NCI-H2196 (cell line): Measurements from ENCODE around the gene TEC.
"Not testable (repeated sequence)": the region's sequence is repeated elsewhere in the genome, so short reads cannot be mapped to it uniquely, and the experiment has no call there.

Source experiments
- DNase-seq: peaks from one replicate; lab custom pipeline; 2025; ENCODE audit not compliant: unreplicated experiment; lab: John Stamatoyannopoulos, UW

Gene TEC

DNA sequence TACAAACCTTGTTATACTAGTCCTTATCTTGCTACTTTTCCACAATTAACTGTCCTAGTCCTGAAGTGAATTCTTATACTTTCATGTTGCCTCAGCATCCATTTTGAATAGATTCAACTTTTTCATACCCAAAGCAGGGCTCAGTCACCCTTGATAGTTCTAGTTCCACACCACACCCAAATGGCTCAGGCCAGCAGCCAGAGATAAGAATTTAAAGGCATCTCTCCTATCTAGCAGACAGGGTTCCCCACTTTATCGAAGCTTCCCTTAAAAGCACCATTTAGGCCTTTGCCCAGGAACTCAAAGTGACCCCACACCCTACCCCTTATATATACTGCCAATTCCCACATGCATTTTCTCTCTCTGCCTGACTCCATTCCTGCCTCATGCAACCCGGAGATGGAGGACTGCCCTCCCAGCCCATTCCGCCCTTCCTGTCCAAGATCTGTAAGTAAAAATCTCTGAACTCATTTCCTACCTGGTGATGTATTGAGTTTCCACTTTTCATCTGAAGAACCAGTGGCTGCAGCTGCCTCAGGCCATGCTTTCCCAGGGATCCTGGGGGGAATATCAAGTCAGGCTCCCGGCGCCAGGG lies 71.9 kb downstream of the TEC start:
- DNase-seq, result no peak

- DNase-seq, result no peak
Observed at GRCh38 chr4:48196758-48197504, 72.7 kb downstream of the TEC start.

- DNase-seq, result no peak
Observed at GRCh38 chr4:48195853-48196252, 73.8 kb downstream of the TEC start.

GRCh38 chr4:48195374-48195773 lies 74.3 kb downstream of the TEC start:
- peak; percentile 61 for DNase-seq

DNA sequence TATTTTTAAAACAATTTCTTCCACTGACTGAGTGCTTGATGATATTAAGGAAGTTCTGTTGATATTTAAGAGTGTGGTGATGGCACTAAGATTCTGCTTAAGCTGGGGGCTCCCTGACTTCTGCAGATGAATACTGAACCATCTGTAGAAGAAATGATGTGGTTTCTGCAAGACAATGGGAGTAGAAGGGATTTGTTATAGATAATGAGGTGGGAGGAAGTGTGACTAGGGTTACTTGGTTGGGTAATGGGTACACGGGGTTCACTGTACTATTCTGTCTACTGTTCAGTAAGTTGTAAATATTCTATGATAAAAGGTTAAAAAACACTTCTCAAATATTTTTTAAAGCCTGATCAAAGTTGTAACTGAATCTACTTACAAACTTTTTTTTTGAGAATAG lies 74.7 kb downstream of the TEC start:
- no peak for DNase-seq

GRCh38 chr4:48193921-48194468 lies 75.6 kb downstream of the TEC start:
- DNase-seq, result no peak

- no peak for DNase-seq
Observed at GRCh38 chr4:48193096-48193836, 76.4 kb downstream of the TEC start.

DNA sequence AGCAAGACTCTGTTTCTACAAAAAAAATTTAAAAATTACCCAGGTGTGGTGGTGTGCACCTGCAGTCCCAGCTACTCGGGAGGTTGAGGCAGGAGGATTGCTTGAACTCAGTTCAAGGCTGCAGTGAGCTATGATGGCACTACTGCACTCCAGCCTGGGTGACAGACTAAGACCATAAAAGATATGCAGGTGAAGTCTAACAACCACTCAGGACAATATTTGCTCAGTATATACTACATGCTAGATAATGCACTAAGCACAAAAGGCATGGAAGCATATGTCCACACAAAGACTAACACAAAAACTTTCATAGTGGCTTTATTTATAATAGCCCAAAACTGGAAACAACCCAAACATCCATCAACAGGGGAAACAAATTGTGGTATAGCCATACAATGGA lies 77.9 kb downstream of the TEC start:
- DNase-seq, result no peak

- DNase-seq, result no peak
Observed at GRCh38 chr4:48190839-48191238, 78.8 kb downstream of the TEC start.

- no peak for DNase-seq
Observed at GRCh38 chr4:48189731-48190130, 79.9 kb downstream of the TEC start.

DNA sequence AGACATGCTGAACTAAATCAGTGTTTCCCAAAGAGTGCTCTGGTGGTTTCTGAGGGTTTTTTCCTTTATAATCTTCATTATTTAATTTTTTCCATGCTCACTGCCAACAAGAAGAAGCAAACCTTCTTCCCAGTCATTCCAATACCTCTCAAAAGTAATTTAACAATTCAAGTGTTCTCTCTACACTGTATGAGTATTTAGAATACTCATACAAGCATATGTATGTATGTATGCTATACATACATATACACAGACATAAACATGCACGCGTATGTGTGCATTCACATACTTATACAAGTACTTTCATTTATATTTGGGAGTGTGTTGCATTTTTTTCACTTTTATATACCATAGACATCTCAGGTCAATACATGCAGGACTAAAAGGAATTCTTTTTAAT lies 81.2 kb downstream of the TEC start:
- no peak for DNase-seq

- DNase-seq, result no peak
Observed at GRCh38 chr4:48187813-48188212, 81.8 kb downstream of the TEC start.

GRCh38 chr4:48187066-48187465 lies 82.6 kb downstream of the TEC start:
- DNase-seq, result not testable (repeated sequence)

- not testable (repeated sequence) for DNase-seq
Observed at GRCh38 chr4:48186394-48186793, 83.2 kb downstream of the TEC start.

DNA sequence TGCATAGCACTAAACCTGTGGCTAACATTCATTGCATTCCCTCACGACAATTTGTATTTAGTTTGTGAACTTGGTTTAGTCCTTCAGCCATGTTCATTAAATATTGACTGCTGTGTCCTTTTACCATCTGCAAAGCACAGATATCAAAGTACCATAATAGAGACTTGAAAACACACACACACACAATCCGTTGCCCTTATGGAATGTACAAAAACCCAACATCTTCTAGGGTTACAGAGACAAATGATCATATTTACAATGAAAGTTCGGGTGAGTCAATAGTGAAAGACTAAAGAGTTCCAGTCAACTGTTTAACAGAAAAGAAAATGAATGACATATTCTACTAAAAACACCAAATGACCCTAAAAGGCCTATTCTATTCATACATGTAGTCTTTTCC lies 84.8 kb downstream of the TEC start:
- no peak for DNase-seq

- no peak for DNase-seq
Observed at GRCh38 chr4:48180234-48180633, 89.4 kb downstream of the TEC start.

- DNase-seq, result no peak
Observed at GRCh38 chr4:48178931-48179330, 90.7 kb downstream of the TEC start.

DNA sequence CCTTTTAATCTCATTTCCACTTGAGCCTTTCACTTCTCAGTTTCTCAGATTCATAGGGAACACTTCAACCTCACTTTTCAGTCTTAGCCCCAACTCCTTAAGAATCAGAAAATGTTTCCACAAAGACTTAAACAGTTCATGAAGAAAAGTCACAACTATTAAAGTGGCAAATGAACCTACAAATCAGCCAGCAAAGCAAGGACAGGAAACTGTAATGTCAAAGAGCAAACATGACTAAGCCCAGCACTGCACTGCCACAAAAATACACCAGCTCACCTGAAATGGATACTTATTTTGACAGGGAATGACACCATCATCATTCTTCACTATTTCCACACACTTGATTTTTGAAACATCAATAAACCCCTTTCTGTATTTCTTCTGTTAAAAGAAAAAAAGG lies 93.8 kb downstream of the TEC start:
- DNase-seq, result no peak

GRCh38 chr4:48175328-48175727 lies 94.3 kb downstream of the TEC start:
- no peak for DNase-seq

DNA sequence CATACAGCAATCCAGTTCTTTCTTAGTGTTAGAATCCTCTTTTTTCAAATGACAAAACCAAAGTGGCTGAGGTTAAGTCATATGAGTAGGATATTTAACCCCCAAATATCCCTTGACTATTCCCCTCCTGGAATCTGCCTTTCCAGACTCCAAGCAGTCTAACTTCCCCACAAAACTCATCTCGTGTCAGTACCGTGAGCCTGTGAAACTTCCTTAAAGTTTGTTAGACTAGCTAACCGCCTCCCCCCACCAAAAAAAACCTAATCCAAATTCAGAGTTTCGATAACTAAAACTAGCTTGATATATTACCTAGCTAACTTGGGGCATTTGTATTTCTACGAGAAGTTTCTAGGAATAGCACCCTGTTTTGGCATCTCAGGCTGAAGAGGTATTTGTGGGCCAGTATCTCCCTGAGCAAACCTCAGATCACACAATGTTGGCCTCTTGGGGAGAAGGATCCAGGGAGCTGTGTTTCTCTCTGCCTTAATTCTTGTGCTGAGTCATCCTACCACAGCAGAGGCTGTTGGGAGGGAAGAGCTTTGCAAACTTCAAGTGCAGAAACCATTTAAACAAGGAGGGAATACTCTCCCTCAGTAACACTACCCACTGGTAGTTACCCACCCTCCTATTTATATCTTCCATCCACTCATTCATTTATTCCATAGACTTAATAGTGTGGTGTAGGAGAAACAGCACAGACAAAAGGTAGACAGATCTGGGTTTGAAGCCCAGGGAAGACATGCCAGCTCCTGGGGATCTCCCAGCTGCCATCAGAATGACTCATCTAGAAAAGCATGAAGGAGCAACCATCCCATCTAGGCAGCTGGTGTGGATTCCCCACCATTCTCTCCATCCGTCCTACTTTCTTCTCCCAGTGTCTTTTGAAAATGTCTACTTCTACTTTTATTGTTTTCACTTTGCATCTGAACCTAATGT lies 96.3 kb downstream of the TEC start:
- DNase-seq, result no peak

DNA sequence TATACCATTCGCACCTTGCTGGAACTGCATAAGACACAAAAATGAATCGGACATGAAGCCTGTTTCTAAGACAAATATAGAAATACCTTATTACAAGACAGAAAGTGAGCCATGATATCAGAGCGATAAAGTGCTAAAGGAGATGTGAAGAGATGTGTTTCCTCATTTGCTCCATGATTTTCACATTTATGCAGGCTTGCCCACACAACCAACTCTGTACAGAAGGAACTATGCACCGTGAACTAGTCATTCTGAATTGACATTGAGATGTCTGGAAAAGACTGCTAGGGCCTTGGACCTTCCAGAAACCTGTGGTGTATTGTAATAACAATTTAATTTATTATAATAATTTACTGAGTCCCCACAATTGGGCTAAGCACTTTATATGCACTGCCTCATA lies 97.0 kb downstream of the TEC start:
- DNase-seq, result no peak
